Pulmonary artery endothelial cell (primary cell): ENCODE measurements around the gene F12. TPM values are rescaled to one million over a fixed set of nuclear protein-coding genes. Genes with fewer than 3 reads are reported as not detected.
A peak's percentile ranks its signal among the peaks of the same experiment; 100 is the strongest.

ENCODE experiments used
- DNase-seq: peaks from one replicate; pipeline ENCODE4 v3.0.0-alpha.2; 2011; ENCODE audit warnings: low read depth, low spot score
- total RNA-seq: library from RNA; depleted of rRNA; stranded (reverse); fragments of >200 nt; gene quantifications from 2 replicates; pipeline ENCODE4 v1.2.3, GENCODE V29; 2014

Gene F12
- total RNA-seq: 1.1 and 1.5 TPM in 2 replicates

- no peak for DNase-seq
Measured at GRCh38 chr5:177409043-177409801, at the start of gene F12. Gene F12, minus strand, starts transcription at chr5:177409564. Its CDS starts 37 bp downstream, at chr5:177409527.

- no peak for DNase-seq
Measured at GRCh38 chr5:177458912-177459350, 49.6 kb upstream of the F12 start.

DNA sequence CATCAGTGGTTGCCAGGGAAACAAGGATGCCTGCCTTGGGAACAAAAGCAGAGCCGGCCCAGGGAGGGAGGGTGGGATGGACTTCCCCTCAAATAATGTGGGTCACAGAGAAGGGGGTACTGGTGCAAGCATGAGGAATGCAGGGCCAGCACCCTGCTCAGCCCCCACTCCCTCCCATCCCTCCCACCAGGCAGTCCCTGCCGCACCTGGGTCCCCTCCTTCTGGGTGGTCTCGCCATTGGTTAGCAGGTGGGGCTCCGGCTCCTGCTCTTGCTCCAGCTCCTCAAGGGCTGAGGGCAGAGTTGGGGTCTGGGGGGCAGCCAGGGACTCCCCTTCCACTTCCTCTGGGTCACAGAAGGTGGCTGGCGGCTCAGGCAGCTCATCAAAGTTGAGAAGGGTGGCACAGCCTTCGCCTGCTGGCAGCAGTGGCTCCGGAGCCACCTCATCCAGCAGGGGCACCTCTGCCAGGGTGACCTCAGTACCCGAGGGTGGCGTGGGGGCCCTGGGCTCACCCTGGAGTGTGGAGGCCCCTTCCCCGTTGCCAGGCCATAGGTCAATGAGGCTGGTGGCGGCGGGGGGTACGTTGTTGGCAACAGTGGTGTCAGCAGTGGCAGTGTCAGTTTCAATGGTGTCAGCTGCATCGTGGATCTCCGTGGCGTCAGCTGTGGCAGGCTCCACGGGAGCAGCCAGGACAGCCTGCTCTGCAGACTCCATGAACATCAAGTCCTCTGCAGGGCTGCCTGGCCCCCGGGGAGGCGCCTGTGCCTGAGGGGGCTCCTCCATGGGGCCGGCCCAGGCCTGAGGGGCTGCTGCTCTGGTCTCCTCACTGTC is 48.7 kb upstream of the F12 start:
- no peak for DNase-seq

- DNase-seq: peak; percentile 93
Measured at GRCh38 chr5:177456976-177457851, 47.9 kb upstream of the F12 start.

DNA sequence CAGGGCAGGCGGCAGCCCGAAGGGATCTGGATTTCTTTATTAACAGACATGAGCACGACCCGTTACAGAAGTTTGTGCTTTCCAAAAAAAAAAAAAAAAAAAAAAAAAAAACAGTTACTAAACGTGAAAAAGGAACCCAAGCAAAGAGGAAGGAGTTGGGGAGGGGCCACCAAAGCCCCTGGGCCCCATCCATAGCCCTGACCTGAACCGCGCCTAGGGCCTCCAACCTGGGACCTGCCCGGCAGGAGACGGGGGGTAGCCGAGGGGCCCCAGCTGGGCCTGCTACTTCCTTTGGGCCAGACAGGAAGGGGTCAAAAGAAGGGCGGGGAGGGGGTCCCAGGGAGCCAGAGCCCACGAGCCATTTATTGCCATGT is 47.2 kb upstream of the F12 start:
- DNase-seq: no peak

- DNase-seq: peak; percentile 60
Measured at GRCh38 chr5:177455661-177456590, 46.6 kb upstream of the F12 start.

- DNase-seq: no peak
Measured at GRCh38 chr5:177455036-177455660, 45.8 kb upstream of the F12 start.

- DNase-seq: no peak
Measured at GRCh38 chr5:177454397-177455035, 45.2 kb upstream of the F12 start.

DNA sequence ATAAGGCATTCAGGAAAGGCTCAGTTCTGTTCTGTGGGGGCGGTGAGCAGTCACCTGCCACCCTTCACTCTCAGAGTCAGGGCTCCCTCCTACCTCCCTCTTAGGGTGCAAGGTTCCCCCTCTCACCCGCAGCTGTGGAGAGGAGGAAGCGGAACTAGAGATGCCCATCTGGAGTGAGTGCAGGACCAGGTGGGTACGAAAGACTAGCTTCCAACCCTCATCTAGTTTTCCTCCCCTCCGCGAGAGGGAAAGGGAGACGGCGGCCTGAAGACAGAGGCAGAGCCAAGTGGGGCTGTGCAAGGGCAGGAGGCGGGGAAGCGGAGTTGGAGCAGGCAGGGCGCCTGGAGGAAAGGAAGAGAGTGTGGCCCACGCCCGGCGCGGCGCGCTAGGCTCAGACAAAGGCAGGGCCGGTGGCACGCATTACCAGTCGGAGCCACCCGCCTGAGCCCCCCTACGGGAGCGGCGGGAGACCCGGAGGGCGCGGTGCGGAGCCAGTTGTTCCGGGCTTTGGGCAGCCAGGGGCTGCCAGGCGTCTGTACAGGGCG is 44.6 kb upstream of the F12 start:
- no peak for DNase-seq

- DNase-seq: peak; percentile 50
Measured at GRCh38 chr5:177452688-177453638, 43.6 kb upstream of the F12 start.

DNA sequence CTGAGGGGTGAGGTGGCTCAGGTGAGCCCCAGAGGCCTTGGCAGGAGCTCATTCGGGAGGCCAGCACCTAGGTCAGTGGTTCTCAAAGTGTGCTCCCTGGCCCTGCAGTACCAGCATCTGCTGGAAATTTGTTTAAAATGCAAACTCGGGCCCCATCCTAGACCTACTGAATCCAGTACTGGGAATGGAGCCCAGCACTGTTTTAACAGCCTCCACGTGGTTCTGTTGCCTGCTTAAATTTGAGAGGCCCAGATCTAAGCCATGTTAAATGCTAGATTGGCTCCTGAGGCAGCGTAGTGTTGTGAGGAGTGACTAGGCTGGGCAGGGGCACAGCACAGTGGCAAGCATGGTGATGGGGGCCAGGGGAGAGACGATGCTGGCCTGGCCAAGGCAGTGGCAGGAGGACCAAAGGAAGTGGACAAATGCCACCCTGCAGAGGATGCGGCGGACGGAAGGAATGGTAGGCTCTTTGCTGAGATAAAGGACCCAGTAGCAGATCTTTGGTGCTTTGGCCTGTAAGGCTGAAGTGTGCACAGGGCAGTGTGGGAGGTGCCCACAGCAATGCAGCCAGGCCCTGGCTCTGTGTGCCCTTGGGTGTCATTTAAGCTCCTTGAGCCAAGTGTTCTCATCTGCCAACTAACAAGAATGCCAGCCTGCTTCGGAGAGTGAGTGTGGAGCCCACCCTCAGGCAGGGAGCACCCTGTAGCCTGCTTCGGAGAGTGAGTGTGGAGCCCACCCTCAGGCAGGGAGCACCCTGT is 41.5 kb upstream of the F12 start:
- DNase-seq: no peak

DNA sequence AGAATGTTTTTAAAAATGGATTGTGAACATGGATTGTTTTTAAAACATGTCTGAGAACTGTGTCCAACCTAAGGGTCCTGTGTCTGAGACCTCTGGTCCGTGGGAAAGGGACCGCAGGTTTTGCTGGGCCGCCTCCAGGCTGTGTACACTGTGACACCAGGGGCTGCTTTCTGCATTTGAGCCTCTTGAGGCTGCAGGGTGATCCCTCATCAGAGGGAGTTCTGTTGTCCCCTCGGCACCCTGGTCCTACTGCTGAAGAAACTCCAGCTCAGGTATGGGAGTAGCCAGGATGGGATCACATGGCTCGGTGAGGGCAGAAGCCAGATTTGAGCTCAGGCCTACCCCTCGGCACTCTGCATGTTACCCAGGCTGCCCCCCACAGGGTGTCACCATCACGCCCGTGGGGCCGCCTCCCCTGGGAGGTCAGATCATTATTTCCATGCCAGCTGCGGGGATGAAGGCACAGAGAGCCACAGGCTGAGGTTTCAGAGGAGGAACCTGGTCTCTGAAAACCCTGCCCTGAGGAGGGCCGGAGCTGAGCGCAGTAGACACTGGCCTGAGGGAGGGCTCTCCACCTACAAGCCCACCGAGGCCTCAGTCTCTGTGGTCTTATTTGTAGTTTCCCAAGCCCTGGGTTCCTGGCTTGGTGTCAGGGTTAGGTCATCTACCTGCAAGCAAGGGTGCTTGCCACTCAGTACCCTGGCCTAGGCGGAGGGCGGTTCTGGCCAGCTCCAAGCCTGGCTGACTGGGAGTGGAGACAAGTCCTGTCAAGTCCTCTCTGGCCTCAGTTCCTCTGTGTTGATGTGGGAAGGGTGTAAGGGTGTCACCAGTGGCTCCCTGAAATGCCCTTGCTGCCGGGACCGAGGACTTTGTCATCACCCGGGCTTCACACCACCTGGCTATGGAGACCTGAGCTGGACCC is 40.0 kb upstream of the F12 start:
- no peak for DNase-seq

DNA sequence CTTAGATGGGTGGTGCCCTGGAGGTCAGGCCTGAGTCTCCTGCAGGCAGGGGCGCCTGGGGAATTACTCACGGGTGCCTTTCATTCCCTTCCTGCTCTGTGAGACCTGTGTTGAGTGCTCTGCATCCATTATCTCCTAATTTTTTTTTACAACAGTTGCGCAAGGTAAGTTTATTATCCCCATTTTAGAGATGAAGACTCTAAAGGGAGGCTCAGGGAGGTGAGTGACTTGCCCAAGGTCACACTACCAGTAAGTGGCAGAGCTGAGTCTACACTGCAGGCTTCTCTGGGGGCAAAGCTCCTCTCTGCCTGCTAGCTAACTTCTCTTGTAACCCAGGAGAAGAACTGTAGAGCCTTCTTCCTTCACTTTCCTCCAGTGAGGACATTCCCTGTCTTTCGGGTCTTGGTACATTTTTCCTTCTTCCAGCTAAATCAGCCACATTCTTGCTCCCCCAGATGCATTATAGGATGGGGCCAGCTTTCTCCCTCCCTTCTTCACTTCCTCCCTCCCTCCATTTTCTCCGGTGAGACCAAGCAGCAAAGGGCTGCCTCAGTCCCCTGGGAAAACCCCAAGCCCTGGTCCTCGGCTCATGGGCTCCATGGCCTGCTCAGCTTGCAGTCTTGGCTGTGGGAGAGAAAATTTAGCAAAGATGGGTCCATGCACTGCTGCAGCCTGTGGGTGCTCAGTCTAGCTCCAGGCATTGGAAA is 39.0 kb upstream of the F12 start:
- no peak for DNase-seq

GRCh38 chr5:177447611-177448243 is 38.4 kb upstream of the F12 start:
- DNase-seq: no peak

DNA sequence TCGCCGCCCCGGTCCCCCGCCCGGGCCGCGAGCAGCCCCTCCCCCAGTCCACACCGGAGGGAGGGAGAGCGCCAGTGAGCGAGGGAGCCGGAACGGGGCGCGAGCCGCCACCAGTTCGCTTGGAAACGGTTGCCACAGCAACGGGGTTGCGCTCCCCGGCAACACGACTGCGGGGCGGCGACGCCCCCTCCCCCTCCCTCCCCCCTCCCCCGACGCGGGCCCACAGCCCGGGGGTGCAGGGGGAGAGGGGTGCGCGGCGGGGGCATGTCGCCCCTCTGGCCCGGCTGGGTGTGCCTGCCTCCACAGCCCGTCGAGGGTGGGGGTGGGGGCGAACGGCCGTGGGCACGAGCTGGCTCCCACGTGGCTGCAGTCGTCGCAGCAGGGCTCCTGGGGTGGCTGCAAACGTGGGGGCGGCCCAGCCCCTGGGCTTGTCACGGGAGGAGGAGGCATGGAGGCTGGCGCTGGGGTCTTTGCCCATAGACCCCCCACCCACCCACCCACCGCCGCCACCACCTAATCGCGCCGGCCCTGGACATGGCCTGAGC is 37.8 kb upstream of the F12 start:
- DNase-seq: no peak
